WTC11 (cell line): ENCODE measurements around the gene MTHFD1L.

Source experiments
- AFF4 ChIP-seq: sonication (generic); formaldehyde crosslinking; IDR thresholded peaks from 2 replicates; pipeline ENCODE4 v1.8.1; 2023; ENCODE audit warnings: mild to moderate bottlenecking, missing genetic modification reagents, borderline replicate concordance
- ATF1 ChIP-seq: sonication (generic); formaldehyde crosslinking; IDR thresholded peaks from 2 replicates; pipeline ENCODE4 v1.8.1; 2023; ENCODE audit warnings: mild to moderate bottlenecking, moderate library complexity, missing genetic modification reagents
- ATF3 ChIP-seq: sonication (generic); formaldehyde crosslinking; conservative IDR thresholded peaks from 2 replicates; pipeline ENCODE4 v1.8.1; 2022; ENCODE audit warnings: mild to moderate bottlenecking, missing genetic modification reagents
- CREB1 ChIP-seq: sonication (generic); formaldehyde crosslinking; IDR thresholded peaks from 2 replicates; pipeline ENCODE4 v1.8.0; 2023; ENCODE audit warnings: mild to moderate bottlenecking, missing genetic modification reagents
- CREM ChIP-seq: sonication (generic); formaldehyde crosslinking; IDR thresholded peaks from 2 replicates; pipeline ENCODE4 v1.8.1; 2022; ENCODE audit warnings: mild to moderate bottlenecking, missing genetic modification reagents, moderate library complexity
- CTCF ChIP-seq: fragments of 200-600 bp; IDR thresholded peaks from 2 replicates; pipeline ENCODE4 v1.8.0; 2022; ENCODE audit warnings: antibody characterized with exemption
- NFATC4 ChIP-seq: fragments of 250-450 bp; sonication (Bioruptor Pico); IDR thresholded peaks from 2 replicates; pipeline ENCODE4 v1.9.0; 2021; ENCODE audit warnings: mild to moderate bottlenecking
- NFYB ChIP-seq: sonication (generic); formaldehyde crosslinking; conservative IDR thresholded peaks from 2 replicates; pipeline ENCODE4 v1.8.0; 2022; ENCODE audit warnings: low read depth, missing genetic modification reagents
- NR3C1 ChIP-seq: sonication (generic); formaldehyde crosslinking; conservative IDR thresholded peaks from 2 replicates; pipeline ENCODE4 v1.8.1; 2023; ENCODE audit warnings: low read depth, mild to moderate bottlenecking, missing genetic modification reagents
- SP1 ChIP-seq: sonication (generic); formaldehyde crosslinking; conservative IDR thresholded peaks from 2 replicates; pipeline ENCODE4 v1.8.1; 2022; ENCODE audit warnings: missing genetic modification reagents
- TEAD4 ChIP-seq: sonication (generic); formaldehyde crosslinking; IDR thresholded peaks from 2 replicates; pipeline ENCODE4 v1.8.0; 2022; ENCODE audit warnings: mild to moderate bottlenecking, missing genetic modification reagents
- TF ChIP-seq, protein P1 (sequence below): sonication (generic); formaldehyde crosslinking; IDR thresholded peaks from 2 replicates; pipeline ENCODE4 v1.8.1; 2023; ENCODE audit warnings: mild to moderate bottlenecking, missing genetic modification reagents

- TF ChIP-seq, protein P1, sequence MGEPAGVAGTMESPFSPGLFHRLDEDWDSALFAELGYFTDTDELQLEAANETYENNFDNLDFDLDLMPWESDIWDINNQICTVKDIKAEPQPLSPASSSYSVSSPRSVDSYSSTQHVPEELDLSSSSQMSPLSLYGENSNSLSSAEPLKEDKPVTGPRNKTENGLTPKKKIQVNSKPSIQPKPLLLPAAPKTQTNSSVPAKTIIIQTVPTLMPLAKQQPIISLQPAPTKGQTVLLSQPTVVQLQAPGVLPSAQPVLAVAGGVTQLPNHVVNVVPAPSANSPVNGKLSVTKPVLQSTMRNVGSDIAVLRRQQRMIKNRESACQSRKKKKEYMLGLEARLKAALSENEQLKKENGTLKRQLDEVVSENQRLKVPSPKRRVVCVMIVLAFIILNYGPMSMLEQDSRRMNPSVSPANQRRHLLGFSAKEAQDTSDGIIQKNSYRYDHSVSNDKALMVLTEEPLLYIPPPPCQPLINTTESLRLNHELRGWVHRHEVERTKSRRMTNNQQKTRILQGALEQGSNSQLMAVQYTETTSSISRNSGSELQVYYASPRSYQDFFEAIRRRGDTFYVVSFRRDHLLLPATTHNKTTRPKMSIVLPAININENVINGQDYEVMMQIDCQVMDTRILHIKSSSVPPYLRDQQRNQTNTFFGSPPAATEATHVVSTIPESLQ (CRISPR knock-in tag), result no peak
- TF ChIP-seq CTCF (no peak), AFF4 (CRISPR knock-in tag) (no peak), CREM (CRISPR knock-in tag) (no peak), TEAD4 (CRISPR knock-in tag) (no peak), ATF3 (CRISPR knock-in tag) (no peak), NFATC4 (CRISPR knock-in tag) (no peak), SP1 (CRISPR knock-in tag) (no peak), NR3C1 (CRISPR knock-in tag) (no peak), CREB1 (CRISPR knock-in tag) (no peak), ATF1 (CRISPR knock-in tag) (no peak), NFYB (CRISPR knock-in tag) (no peak)
Observed at GRCh38 chr6:151036869-151037680, 171.6 kb downstream of the MTHFD1L start.
